Measurements from ENCODE around the gene CYB5D1. TPM values are rescaled to one million over a fixed set of nuclear protein-coding genes. Genes with fewer than 3 reads are reported as not detected.
A peak's percentile ranks its signal among the peaks of the same experiment; 100 is the strongest.

CYB5D1 gene
- total RNA-seq, 4 donors from 2014 or later = 11.6 to 14.9 (median 12.0) TPM

GRCh38 chr17:7844292-7845154, 13.3 kb upstream of the CYB5D1 start:
- Histone ChIP-seq H3K36me3 (peaks cover 40 to 53% (median 48%) of the 10 kb centered on the region in 4 donors), H3K27me3 (no peaks in the 10 kb centered on the region)
- WGBS = under 1% methylated on average over 40 of the region's 71 CpGs

DNA sequence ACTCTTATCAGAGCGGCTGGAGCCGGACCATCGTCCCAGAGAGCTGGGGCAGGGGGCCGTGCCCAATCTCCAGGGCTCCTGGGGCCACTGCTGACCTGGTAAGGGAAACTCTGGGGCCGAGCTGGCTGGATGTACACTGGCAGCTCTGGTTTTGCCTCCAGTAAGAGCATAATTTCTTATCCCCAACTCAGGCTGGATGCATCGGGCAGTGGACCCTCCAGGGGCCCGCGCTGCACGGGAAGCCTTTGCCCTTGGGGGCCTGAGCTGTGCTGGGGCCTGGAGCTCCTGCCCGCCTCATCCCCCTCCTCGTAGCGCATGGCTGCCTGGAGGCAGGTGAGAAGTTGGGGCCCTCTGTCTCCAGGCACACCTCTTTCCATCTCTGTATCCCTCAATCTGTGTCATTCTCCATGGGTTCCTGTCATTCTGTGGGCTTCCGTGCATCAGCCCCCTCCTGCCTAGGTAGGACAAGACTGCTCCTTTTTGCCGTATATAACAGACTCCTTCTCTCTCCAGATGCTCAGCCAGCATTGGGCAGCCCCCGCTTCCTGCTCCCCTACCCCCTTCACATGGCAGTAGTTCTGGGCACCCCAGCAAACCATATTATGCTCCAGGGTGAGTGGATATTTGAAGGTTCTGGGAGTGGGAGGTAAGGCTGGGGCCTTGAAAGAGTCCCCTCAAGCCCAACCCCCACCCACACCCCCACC, 12.3 kb upstream of the CYB5D1 start:
- intact Hi-C loops (cut with DNase I) = no loop called here
- Histone ChIP-seq H3K4me1 (peaks cover 18 to 60% (median 48%) of the 10 kb centered on the region in 4 donors), H3K27ac (replicated peaks in 1 of 4) (peak overlapping the region; percentile 97 to 98 (median 98)), H3K9me3 (no peaks in the 10 kb centered on the region), H3K4me3 (peak overlapping the region; percentile 64 to 86 (median 73)), H3K27me3 (no peaks in the 10 kb centered on the region), H3K36me3 (peaks cover 50 to 55% (median 53%) of the 10 kb centered on the region in 4 donors)
- no peak for DNase-seq (ENCODE audit: extremely low spot score)
- TF ChIP-seq POLR2AphosphoS5 (IDR thresholded peaks at IDR 0.05) (no peak), POLR2A (IDR thresholded peaks at IDR 0.05; ENCODE audit: low read depth) (no peak), CTCF (IDR thresholded peaks at IDR 0.05) (no peak), EP300 (IDR thresholded peaks at IDR 0.05) (no peak)
- 83% methylated on average over 8 of the region's 15 CpGs for WGBS

More at GRCh38 chr17:7844292-7845154, 13.3 kb upstream of the CYB5D1 start:
- H3K27ac ChIP-seq (replicated peaks in 1 of 4) = peak overlapping the region; percentile 97 to 98 (median 98)
- peaks cover 25 to 70% (median 58%) of the 10 kb centered on the region in 4 donors for H3K4me1 ChIP-seq
- peak; percentile 98 for DNase-seq (ENCODE audit: extremely low spot score)
- TF ChIP-seq POLR2A (IDR thresholded peaks at IDR 0.05; ENCODE audit: low read depth) (peak; percentile 78), POLR2AphosphoS5 (IDR thresholded peaks at IDR 0.05) (peak; percentile 92 to 97), CTCF (IDR thresholded peaks at IDR 0.05) (peak in 1 of 3 experiments; percentile 7), EP300 (IDR thresholded peaks at IDR 0.05) (no peak)
- peak overlapping the region; percentile 64 to 86 (median 73) for H3K4me3 ChIP-seq
- no peaks in the 10 kb centered on the region for H3K9me3 ChIP-seq
- intact Hi-C loops (cut with DNase I) = loop anchor here (5.0 kb wide), 1 partner anchor 308 kb away; the partner anchor contains the start of gene PER1

DNA sequence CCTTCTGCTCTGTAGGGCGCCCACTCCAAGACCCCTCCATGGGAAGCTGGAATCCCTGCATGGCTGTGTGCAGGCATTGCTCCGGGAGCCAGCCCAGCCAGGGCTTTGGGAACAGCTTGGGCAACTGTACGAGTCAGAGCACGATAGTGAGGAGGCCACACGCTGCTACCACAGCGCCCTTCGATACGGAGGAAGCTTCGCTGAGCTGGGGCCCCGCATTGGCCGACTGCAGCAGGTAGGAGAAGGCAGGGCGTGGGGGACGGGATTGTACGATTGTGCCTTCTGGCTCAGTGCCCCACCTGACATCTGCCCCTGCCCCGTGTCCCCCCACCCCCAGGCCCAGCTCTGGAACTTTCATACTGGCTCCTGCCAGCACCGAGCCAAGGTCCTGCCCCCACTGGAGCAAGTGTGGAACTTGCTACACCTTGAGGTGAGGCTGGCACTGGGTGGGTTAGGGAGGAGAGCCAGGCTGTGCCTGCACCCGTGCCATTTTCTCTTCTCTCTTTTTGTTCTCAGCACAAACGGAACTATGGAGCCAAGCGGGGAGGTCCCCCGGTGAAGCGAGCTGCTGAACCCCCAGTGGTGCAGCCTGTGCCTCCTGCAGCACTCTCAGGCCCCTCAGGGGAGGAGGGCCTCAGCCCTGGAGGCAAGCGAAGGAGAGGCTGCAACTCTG, 11.6 kb upstream of the CYB5D1 start:
- Histone ChIP-seq H3K27ac (replicated peaks in 1 of 4) (peak overlapping the region in 3 of 4 donors; percentile 97 to 98 (median 97)), H3K27me3 (no peaks in the 10 kb centered on the region), H3K4me1 (peaks cover 14 to 57% (median 44%) of the 10 kb centered on the region in 4 donors), H3K36me3 (peaks cover 53 to 60% (median 59%) of the 10 kb centered on the region in 4 donors), H3K4me3 (peak overlapping the region in 1 of 4 donors; percentile 64), H3K9me3 (no peaks in the 10 kb centered on the region)
- no peak for DNase-seq (ENCODE audit: extremely low spot score)
- intact Hi-C loops (cut with DNase I) = no loop called here
- WGBS = 83% methylated on average over 14 of the region's 22 CpGs
- TF ChIP-seq EP300 (IDR thresholded peaks at IDR 0.05) = no peak
- TF ChIP-seq POLR2A (IDR thresholded peaks at IDR 0.05; ENCODE audit: low read depth) = no peak
- TF ChIP-seq CTCF (IDR thresholded peaks at IDR 0.05) = no peak
- no peak for TF ChIP-seq POLR2AphosphoS5 (IDR thresholded peaks at IDR 0.05)

DNA sequence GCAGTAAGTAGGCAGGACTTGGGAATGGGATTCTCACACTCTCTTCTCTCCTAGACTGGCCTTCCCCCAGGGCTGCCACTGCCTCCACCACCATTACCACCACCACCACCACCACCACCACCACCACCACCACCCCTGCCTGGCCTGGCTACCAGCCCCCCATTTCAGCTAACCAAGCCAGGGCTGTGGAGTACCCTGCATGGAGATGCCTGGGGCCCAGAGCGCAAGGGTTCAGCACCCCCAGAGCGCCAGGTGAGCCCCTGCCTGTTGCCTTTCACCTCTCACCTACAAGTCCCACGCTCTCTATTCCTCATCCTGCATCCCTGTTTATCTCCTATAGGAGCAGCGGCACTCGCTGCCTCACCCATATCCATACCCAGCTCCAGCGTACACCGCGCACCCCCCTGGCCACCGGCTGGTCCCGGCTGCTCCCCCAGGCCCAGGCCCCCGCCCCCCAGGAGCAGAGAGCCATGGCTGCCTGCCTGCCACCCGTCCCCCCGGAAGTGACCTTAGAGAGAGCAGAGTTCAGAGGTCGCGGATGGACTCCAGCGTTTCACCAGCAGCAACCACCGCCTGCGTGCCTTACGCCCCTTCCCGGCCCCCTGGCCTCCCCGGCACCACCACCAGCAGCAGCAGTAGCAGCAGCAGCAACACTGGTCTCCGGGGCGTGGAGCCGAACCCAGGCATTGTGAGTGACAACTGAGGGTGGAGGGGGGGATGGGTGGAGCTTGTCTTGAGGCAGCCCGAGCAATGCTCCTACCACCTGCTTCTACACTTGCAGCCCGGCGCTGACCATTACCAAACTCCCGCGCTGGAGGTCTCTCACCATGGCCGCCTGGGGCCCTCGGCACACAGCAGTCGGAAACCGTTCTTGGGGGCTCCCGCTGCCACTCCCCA, 10.8 kb upstream of the CYB5D1 start:
- no peak for DNase-seq (ENCODE audit: extremely low spot score)
- no peak for TF ChIP-seq POLR2A (IDR thresholded peaks at IDR 0.05; ENCODE audit: low read depth)
- TF ChIP-seq EP300 (IDR thresholded peaks at IDR 0.05) = no peak
- TF ChIP-seq POLR2AphosphoS5 (IDR thresholded peaks at IDR 0.05) = no peak
- TF ChIP-seq CTCF (IDR thresholded peaks at IDR 0.05) = no peak
- Histone ChIP-seq H3K9me3 (no peaks in the 10 kb centered on the region), H3K4me3 (no peak overlapping the region), H3K27ac (replicated peaks in 1 of 4) (peak overlapping the region in 1 of 4 donors; percentile 98), H3K36me3 (peaks cover 55 to 66% (median 62%) of the 10 kb centered on the region in 4 donors), H3K4me1 (peaks cover 18 to 61% (median 48%) of the 10 kb centered on the region in 4 donors), H3K27me3 (no peaks in the 10 kb centered on the region)
- WGBS = 84% methylated on average over 21 of the region's 34 CpGs
- intact Hi-C loops (cut with DNase I) = no loop called here

All from esophagus muscularis mucosa (tissue), 4 donors.